HUES6 (cell line): ENCODE data around the gene LANCL3.
"Not testable (repeated sequence)": the region's sequence is repeated elsewhere in the genome, so short reads cannot be mapped to it uniquely, and the experiment has no call there.

Experiments used
- H3K27ac ChIP-seq: 2 replicates; pipeline ENCODE4 v1.7.0; 2013; ENCODE audit warnings: low read depth, mild to moderate bottlenecking, low read length, inconsistent platforms
- H3K27me3 ChIP-seq: 2 replicates; pipeline ENCODE4 v1.6.1; 2013; ENCODE audit warnings: low read length; ENCODE audit not compliant: control insufficient read depth, insufficient read depth
- H3K36me3 ChIP-seq: 2 replicates; pipeline ENCODE4 v1.6.1; 2013; ENCODE audit warnings: low read length; ENCODE audit not compliant: control insufficient read depth, insufficient read depth
- H3K4me1 ChIP-seq: 2 replicates; pipeline ENCODE4 v1.6.1; 2013; ENCODE audit warnings: low read length; ENCODE audit not compliant: control insufficient read depth, insufficient read depth
- H3K4me3 ChIP-seq: 2 replicates; pipeline ENCODE4 v1.5.1; 2013; ENCODE audit warnings: low read depth, low read length
- H3K9ac ChIP-seq: one replicate; pipeline ENCODE4 v1.6.1; 2013; ENCODE audit warnings: mild to moderate bottlenecking, low read length
- H3K9me3 ChIP-seq: 2 replicates; pipeline ENCODE4 v1.6.1; 2013; ENCODE audit warnings: low read depth, low read length; ENCODE audit not compliant: control insufficient read depth, insufficient read depth

LANCL3 gene

GRCh38 chrX:37609727-37610126 lies 38.3 kb downstream of the LANCL3 start:
- Histone ChIP-seq H3K27me3 (no peaks in the 10 kb centered on the region; the same call in 1 of the 2 replicates), H3K9me3 (no peaks in the 10 kb centered on the region), H3K4me1 (peaks cover 15% of the 10 kb centered on the region), H3K27ac (no peak overlapping the region), H3K9ac (no peak overlapping the region), H3K36me3 (no peaks in the 10 kb centered on the region), H3K4me3 (no peak overlapping the region)

GRCh38 chrX:37613933-37614332 lies 42.5 kb downstream of the LANCL3 start:
- no peak overlapping the region for H3K4me3 ChIP-seq
- no peak overlapping the region for H3K9ac ChIP-seq
- no peaks in the 10 kb centered on the region for H3K36me3 ChIP-seq
- H3K27ac ChIP-seq = no peak overlapping the region
- peaks cover 8% of the 10 kb centered on the region for H3K4me1 ChIP-seq
- H3K9me3 ChIP-seq = no peaks in the 10 kb centered on the region
- no peaks in the 10 kb centered on the region for H3K27me3 ChIP-seq

- Histone ChIP-seq H3K36me3 (no peaks in the 10 kb centered on the region), H3K9ac (no peak overlapping the region), H3K9me3 (no peaks in the 10 kb centered on the region), H3K27me3 (no peaks in the 10 kb centered on the region), H3K4me3 (no peak overlapping the region), H3K27ac (no peak overlapping the region), H3K4me1 (no peaks in the 10 kb centered on the region)
Measured at GRCh38 chrX:37627602-37628001, 56.1 kb downstream of the LANCL3 start.

GRCh38 chrX:37638047-37638446 lies 66.6 kb downstream of the LANCL3 start:
- Histone ChIP-seq H3K36me3 (no peaks in the 10 kb centered on the region), H3K9ac (no peak overlapping the region), H3K4me3 (no peak overlapping the region), H3K27ac (no peak overlapping the region), H3K27me3 (no peaks in the 10 kb centered on the region), H3K4me1 (peaks cover 3% of the 10 kb centered on the region; the same call in 1 of the 2 replicates), H3K9me3 (peaks cover 9% of the 10 kb centered on the region)

- H3K9me3 ChIP-seq = peaks cover 3% of the 10 kb centered on the region; the same call in 1 of the 2 replicates
- H3K27me3 ChIP-seq = no peaks in the 10 kb centered on the region; the same call in 1 of the 2 replicates
- H3K9ac ChIP-seq = no peak overlapping the region
- no peak overlapping the region for H3K4me3 ChIP-seq
- H3K36me3 ChIP-seq = no peaks in the 10 kb centered on the region
- H3K27ac ChIP-seq = no peak overlapping the region
- peaks cover 13% of the 10 kb centered on the region for H3K4me1 ChIP-seq
Measured at GRCh38 chrX:37640142-37640541, 68.7 kb downstream of the LANCL3 start.

GRCh38 chrX:37641859-37642258 lies 70.4 kb downstream of the LANCL3 start:
- Histone ChIP-seq H3K36me3 (no peaks in the 10 kb centered on the region), H3K27me3 (no peaks in the 10 kb centered on the region; the same call in 1 of the 2 replicates), H3K4me3 (no peak overlapping the region), H3K9ac (no peak overlapping the region), H3K27ac (no peak overlapping the region), H3K4me1 (peaks cover 21% of the 10 kb centered on the region), H3K9me3 (no peaks in the 10 kb centered on the region)

GRCh38 chrX:37644381-37645305 lies 73.2 kb downstream of the LANCL3 start:
- Histone ChIP-seq H3K27ac (no peak overlapping the region), H3K36me3 (no peaks in the 10 kb centered on the region), H3K4me3 (no peak overlapping the region), H3K27me3 (no peaks in the 10 kb centered on the region; the same call in 1 of the 2 replicates), H3K4me1 (peaks cover 21% of the 10 kb centered on the region), H3K9me3 (no peaks in the 10 kb centered on the region), H3K9ac (no peak overlapping the region)

- Histone ChIP-seq H3K9ac (no peak overlapping the region), H3K36me3 (no peaks in the 10 kb centered on the region), H3K4me1 (peaks cover 18% of the 10 kb centered on the region), H3K27me3 (no peaks in the 10 kb centered on the region; the same call in 1 of the 2 replicates), H3K4me3 (no peak overlapping the region), H3K27ac (no peak overlapping the region), H3K9me3 (no peaks in the 10 kb centered on the region)
Measured at GRCh38 chrX:37646254-37646653, 74.8 kb downstream of the LANCL3 start.

- H3K27ac ChIP-seq, H3K9ac ChIP-seq, H3K36me3 ChIP-seq, H3K4me3 ChIP-seq, H3K27me3 ChIP-seq, H3K9me3 ChIP-seq: not testable (repeated sequence)
- H3K4me1 ChIP-seq = peaks cover 13% of the 10 kb centered on the region
Measured at GRCh38 chrX:37650879-37651278, 79.4 kb downstream of the LANCL3 start.

GRCh38 chrX:37651921-37652452 lies 80.5 kb downstream of the LANCL3 start:
- Histone ChIP-seq H3K4me3 (no peak overlapping the region), H3K9ac (no peak overlapping the region), H3K36me3 (no peaks in the 10 kb centered on the region), H3K27me3 (peaks cover 2% of the 10 kb centered on the region; the same call in 1 of the 2 replicates), H3K4me1 (peaks cover 12% of the 10 kb centered on the region), H3K9me3 (no peaks in the 10 kb centered on the region), H3K27ac (no peak overlapping the region)

- Histone ChIP-seq H3K9me3 (no peaks in the 10 kb centered on the region), H3K9ac (no peak overlapping the region), H3K27me3 (peaks cover 2% of the 10 kb centered on the region; the same call in 1 of the 2 replicates), H3K4me3 (no peak overlapping the region), H3K4me1 (peaks cover 12% of the 10 kb centered on the region), H3K36me3 (no peaks in the 10 kb centered on the region), H3K27ac (no peak overlapping the region)
Measured at GRCh38 chrX:37652589-37653231, 81.2 kb downstream of the LANCL3 start.
